ENCODE measurements around the gene TNS3. TPM values are rescaled to one million over a fixed set of nuclear protein-coding genes. Genes with fewer than 3 reads are reported as not detected.
A peak's percentile ranks its signal among the peaks of the same experiment; 100 is the strongest.

The TNS3 gene
- total and polyA plus RNA-seq, 2 donors (not counting 3 experiments of a cell fraction or from before 2014, with no cell fraction given): 10.4 to 45.1 TPM

DNA sequence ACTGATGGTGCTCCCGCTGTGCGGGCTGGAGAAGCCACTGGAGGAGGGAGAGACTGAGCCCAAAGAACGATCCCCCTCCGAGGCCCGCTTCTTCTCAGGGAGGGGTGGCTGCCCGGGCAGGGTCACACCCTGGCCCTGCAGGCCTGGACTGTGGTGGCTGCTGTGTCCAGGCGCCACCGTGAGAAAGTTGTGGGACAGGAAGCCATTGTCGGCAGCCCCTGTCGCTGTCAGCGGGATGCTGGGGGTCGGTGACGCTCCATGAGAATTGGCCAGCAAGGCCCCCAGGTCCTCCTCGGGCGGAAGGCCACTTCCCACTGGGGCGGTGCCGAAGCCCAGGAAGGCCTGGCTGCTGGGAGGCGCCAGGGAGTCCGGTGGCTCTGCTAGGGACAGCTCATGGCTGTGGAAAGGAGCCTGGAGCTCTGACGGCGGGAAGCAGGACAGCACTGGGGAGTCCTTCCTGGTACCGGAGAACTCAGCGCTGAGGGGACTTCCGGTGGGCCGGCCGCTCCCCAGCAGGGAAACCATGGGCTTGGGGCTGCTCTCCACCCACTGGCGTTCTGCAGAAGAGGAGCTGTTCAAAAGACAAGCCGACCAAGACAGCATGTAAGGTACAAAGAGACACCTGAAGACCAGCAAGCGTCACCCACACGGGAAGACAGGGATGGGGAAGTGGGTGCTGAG, 278.8 kb downstream of the TNS3 start:
- no peak for DNase-seq (ENCODE audit: low read depth, low spot score)
- H3K9ac ChIP-seq (replicated peaks; ENCODE audit: extremely low read depth, insufficient read depth, low read length): no peak overlapping the region
- ChIA-PET POLR2A (no interaction called here), CTCF (no interaction called here)
- no peaks in the 10 kb centered on the region for H3K4me1 ChIP-seq (ENCODE audit: control insufficient read depth, extremely low read depth, insufficient read depth, low read length)
- H3K27ac ChIP-seq (ENCODE audit: insufficient read depth, low read depth, low read length): no peak overlapping the region
- H3K36me3 ChIP-seq (ENCODE audit: control insufficient read depth in 2 of 2, extremely low read depth in 1 of 2, insufficient read depth in 2 of 2, low read length in 2 of 2): peaks cover 0 to 6% of the 10 kb centered on the region in 2 experiments
- TSS peak; percentile 43 for BruUV-seq (replicated peaks)
- dilution Hi-C loops (cut with MboI; ENCODE audit: extremely low pct_ligation_motif_present, low sequenced_read_pairs): no loop called here
- no peaks in the 10 kb centered on the region for H3K27me3 ChIP-seq (ENCODE audit: control insufficient read depth in 2 of 2, insufficient read depth in 2 of 2, low read length in 2 of 2)
- no peaks in the 10 kb centered on the region for H3K9me1 ChIP-seq (replicated peaks; ENCODE audit: control insufficient read depth, extremely low read depth, insufficient read depth, low read length)
- H2AFZ ChIP-seq (ENCODE audit: low read depth, low read length): no peak overlapping the region
- no peaks in the 10 kb centered on the region for H3K9me3 ChIP-seq (replicated peaks; ENCODE audit: control insufficient read depth, insufficient read depth, low read length)
- no peak overlapping the region for H3K4me2 ChIP-seq (ENCODE audit: insufficient read depth, low read length)
- H3K4me3 ChIP-seq (replicated peaks in 1 of 3; ENCODE audit: insufficient read depth in 1 of 3, low read depth in 1 of 3, low read length in 3 of 3): no peak overlapping the region
- TF ChIP-seq, protein P1, sequence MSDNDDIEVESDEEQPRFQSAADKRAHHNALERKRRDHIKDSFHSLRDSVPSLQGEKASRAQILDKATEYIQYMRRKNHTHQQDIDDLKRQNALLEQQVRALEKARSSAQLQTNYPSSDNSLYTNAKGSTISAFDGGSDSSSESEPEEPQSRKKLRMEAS (IDR thresholded peaks at IDR 0.05; ENCODE audit: insufficient read depth, insufficient read length): no peak
- TF ChIP-seq POLR2A (IDR thresholded peaks at IDR 0.05; ENCODE audit: low read depth, low read length): no peak
- FAIRE-seq: no peak
- no peaks in the 10 kb centered on the region for H4K20me1 ChIP-seq (replicated peaks; ENCODE audit: control insufficient read depth, extremely low read depth, insufficient read depth, low read length)
- intact Hi-C loops (cut with micrococcal nuclease): no loop called here
- no peaks in the 10 kb centered on the region for H3K79me2 ChIP-seq (ENCODE audit: control insufficient read depth, insufficient read depth, low read length)

DNA sequence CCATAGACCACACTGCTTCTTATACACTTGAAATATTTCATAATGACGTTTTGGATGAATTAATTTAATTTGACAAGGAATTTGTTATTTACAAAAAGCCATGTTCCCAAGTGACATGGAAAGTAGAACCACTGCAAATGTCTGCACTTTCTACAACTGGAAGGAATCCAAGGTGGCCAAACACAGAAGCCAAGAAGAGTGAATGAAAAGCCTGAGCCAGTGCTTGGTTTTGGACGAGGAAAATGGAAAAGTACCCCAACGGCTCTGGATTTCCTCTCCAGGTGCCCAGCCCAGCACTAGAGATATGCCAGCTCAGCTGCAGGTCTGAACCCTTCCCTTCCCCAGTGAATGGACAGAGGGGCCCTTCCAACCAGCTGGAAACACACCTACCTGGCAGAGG, 279.4 kb downstream of the TNS3 start:
- Histone ChIP-seq H4K20me1 (replicated peaks; ENCODE audit: control insufficient read depth, extremely low read depth, insufficient read depth, low read length) (no peaks in the 10 kb centered on the region), H3K36me3 (ENCODE audit: control insufficient read depth in 2 of 2, extremely low read depth in 1 of 2, insufficient read depth in 2 of 2, low read length in 2 of 2) (peaks cover 0 to 6% of the 10 kb centered on the region in 2 experiments), H3K4me3 (replicated peaks in 1 of 3; ENCODE audit: insufficient read depth in 1 of 3, low read depth in 1 of 3, low read length in 3 of 3) (no peak overlapping the region), H3K27ac (ENCODE audit: insufficient read depth, low read depth, low read length) (no peak overlapping the region), H3K4me1 (ENCODE audit: control insufficient read depth, extremely low read depth, insufficient read depth, low read length) (no peaks in the 10 kb centered on the region), H3K4me2 (ENCODE audit: insufficient read depth, low read length) (no peak overlapping the region), H2AFZ (ENCODE audit: low read depth, low read length) (no peak overlapping the region), H3K9me1 (replicated peaks; ENCODE audit: control insufficient read depth, extremely low read depth, insufficient read depth, low read length) (no peaks in the 10 kb centered on the region), H3K9ac (replicated peaks; ENCODE audit: extremely low read depth, insufficient read depth, low read length) (no peak overlapping the region), H3K27me3 (ENCODE audit: control insufficient read depth in 2 of 2, insufficient read depth in 2 of 2, low read length in 2 of 2) (no peaks in the 10 kb centered on the region), H3K9me3 (replicated peaks; ENCODE audit: control insufficient read depth, insufficient read depth, low read length) (no peaks in the 10 kb centered on the region), H3K79me2 (ENCODE audit: control insufficient read depth, insufficient read depth, low read length) (no peaks in the 10 kb centered on the region)
- FAIRE-seq: no peak
- dilution Hi-C loops (cut with MboI; ENCODE audit: extremely low pct_ligation_motif_present, low sequenced_read_pairs): no loop called here
- intact Hi-C loops (cut with micrococcal nuclease): no loop called here
- ChIA-PET POLR2A (no interaction called here), CTCF (no interaction called here)
- DNase-seq (ENCODE audit: low read depth, low spot score): no peak
- TF ChIP-seq, protein P1 (IDR thresholded peaks at IDR 0.05; ENCODE audit: insufficient read depth, insufficient read length): no peak
- no peak for TF ChIP-seq EZH2 (IDR thresholded peaks at IDR 0.05; ENCODE audit: borderline replicate concordance, low read depth, low read length, severe bottlenecking)
- no peak for TF ChIP-seq JUN (IDR thresholded peaks at IDR 0.05; ENCODE audit: borderline replicate concordance, insufficient read depth, insufficient read length, low read depth)
- no peak for TF ChIP-seq POLR2A (IDR thresholded peaks at IDR 0.05; ENCODE audit: low read depth, low read length)
- TF ChIP-seq, protein P2, sequence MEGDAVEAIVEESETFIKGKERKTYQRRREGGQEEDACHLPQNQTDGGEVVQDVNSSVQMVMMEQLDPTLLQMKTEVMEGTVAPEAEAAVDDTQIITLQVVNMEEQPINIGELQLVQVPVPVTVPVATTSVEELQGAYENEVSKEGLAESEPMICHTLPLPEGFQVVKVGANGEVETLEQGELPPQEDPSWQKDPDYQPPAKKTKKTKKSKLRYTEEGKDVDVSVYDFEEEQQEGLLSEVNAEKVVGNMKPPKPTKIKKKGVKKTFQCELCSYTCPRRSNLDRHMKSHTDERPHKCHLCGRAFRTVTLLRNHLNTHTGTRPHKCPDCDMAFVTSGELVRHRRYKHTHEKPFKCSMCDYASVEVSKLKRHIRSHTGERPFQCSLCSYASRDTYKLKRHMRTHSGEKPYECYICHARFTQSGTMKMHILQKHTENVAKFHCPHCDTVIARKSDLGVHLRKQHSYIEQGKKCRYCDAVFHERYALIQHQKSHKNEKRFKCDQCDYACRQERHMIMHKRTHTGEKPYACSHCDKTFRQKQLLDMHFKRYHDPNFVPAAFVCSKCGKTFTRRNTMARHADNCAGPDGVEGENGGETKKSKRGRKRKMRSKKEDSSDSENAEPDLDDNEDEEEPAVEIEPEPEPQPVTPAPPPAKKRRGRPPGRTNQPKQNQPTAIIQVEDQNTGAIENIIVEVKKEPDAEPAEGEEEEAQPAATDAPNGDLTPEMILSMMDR (IDR thresholded peaks at IDR 0.05; ENCODE audit: extremely low read depth in 1 of 2, insufficient read depth in 1 of 2, low read depth in 1 of 2, low read length in 2 of 2): no peak
- no peak for TF ChIP-seq MYC (IDR thresholded peaks at IDR 0.05; ENCODE audit: low read depth, low read length)
- TF ChIP-seq GATA2 (IDR thresholded peaks at IDR 0.05; ENCODE audit: insufficient read depth, insufficient read length, low read depth, low read length): no peak
- no peak for TF ChIP-seq FOS (IDR thresholded peaks at IDR 0.05; ENCODE audit: borderline replicate concordance, insufficient read depth, low read length)
- no peak for TF ChIP-seq POLR2AphosphoS5 (IDR thresholded peaks at IDR 0.05; ENCODE audit: insufficient read depth, low read depth, low read length)
- no TSS peak for BruUV-seq (replicated peaks)

All from endothelial cell of umbilical vein (primary cell).